Measurements from ENCODE around the gene MCMBP. TPM values are rescaled to one million over a fixed set of nuclear protein-coding genes. Genes with fewer than 3 reads are reported as not detected.

MCMBP gene
- total RNA-seq, 1 experiment from 2014 or later, result 148 TPM

- RAD21 ChIA-PET (ENCODE audit: low non-redundant PET in 1 of 2, low total read pairs in 2 of 2, uncharacterized antibody in 2 of 2, unreplicated experiment in 2 of 2), result no interaction called here
- no TSS peak for BruUV-seq (replicated peaks)
- no peak overlapping the region for H3K27ac ChIP-seq (ENCODE audit: low read depth, low read length)
- TF ChIP-seq EGR1 (IDR thresholded peaks at IDR 0.05; ENCODE audit: low read depth), result no peak
- no peak for TF ChIP-seq EZH2phosphoT487 (IDR thresholded peaks at IDR 0.05; ENCODE audit: borderline replicate concordance)
- no peak for TF ChIP-seq ZFX (IDR thresholded peaks at IDR 0.05)
- TF ChIP-seq EZH2 (IDR thresholded peaks at IDR 0.05), result no peak
- no peak for TF ChIP-seq MAX (IDR thresholded peaks at IDR 0.05)
- no peak for TF ChIP-seq POLR2A (IDR thresholded peaks at IDR 0.05; ENCODE audit: borderline replicate concordance, extremely low read depth, insufficient read depth, insufficient read length)
- TF ChIP-seq ELF1 (IDR thresholded peaks at IDR 0.05; ENCODE audit: borderline replicate concordance, low read depth), result no peak
- no peak for TF ChIP-seq REST (IDR thresholded peaks at IDR 0.05; ENCODE audit: low read depth)
- TF ChIP-seq FOSL1 (IDR thresholded peaks at IDR 0.05; ENCODE audit: low read depth), result no peak
- no peak for TF ChIP-seq JUND (IDR thresholded peaks at IDR 0.05)
- no peak; the same call in 1 of the 2 replicates for TF ChIP-seq SRF (IDR thresholded peaks at IDR 0.05; ENCODE audit: low read depth)
- no peak for TF ChIP-seq POLR2AphosphoS5 (IDR thresholded peaks at IDR 0.05; ENCODE audit: low read depth, low read length)
- no peak for TF ChIP-seq SP1 (IDR thresholded peaks at IDR 0.05; ENCODE audit: low read depth)
- TF ChIP-seq SIN3A (IDR thresholded peaks at IDR 0.05; ENCODE audit: low read depth), result no peak
- H3K4me3 ChIP-seq (replicated peaks in 1 of 2; ENCODE audit: low read depth in 1 of 2, low read length in 2 of 2), result no peak overlapping the region
- H3K9me2 ChIP-seq (ENCODE audit: insufficient read depth), result no peaks in the 10 kb centered on the region
- CTCF ChIA-PET, result no interaction called here
- H3K9me3 ChIP-seq (ENCODE audit: control insufficient read depth in 1 of 2, insufficient read depth in 1 of 2, low read depth in 1 of 2, low read length in 2 of 2), result no peaks in the 10 kb centered on the region
- intact Hi-C loops (cut with micrococcal nuclease), result no loop called here
- no peaks in the 10 kb centered on the region for H3K27me3 ChIP-seq (ENCODE audit: insufficient read depth, low read length)
- no peak for DNase-seq (ENCODE audit: low read depth, low spot score)
- H3K36me3 ChIP-seq (ENCODE audit: control insufficient read depth in 1 of 2, insufficient read depth in 2 of 2, low read length in 2 of 2), result no peaks in the 10 kb centered on the region
- no peak for ATAC-seq
- H3K4me1 ChIP-seq (ENCODE audit: control insufficient read depth in 1 of 2, insufficient read depth in 2 of 2, low read length in 2 of 2), result no peaks in the 10 kb centered on the region
- no peak overlapping the region for H3K9ac ChIP-seq (ENCODE audit: low read length)
- no peak overlapping the region for H3K4me2 ChIP-seq (ENCODE audit: low read length)
- POLR2A ChIA-PET, result no interaction called here
- no peaks in the 10 kb centered on the region for H4K20me1 ChIP-seq (ENCODE audit: insufficient read depth)
- H3K79me2 ChIP-seq (ENCODE audit: insufficient read depth, low read length), result no peaks in the 10 kb centered on the region
- H2AFZ ChIP-seq (ENCODE audit: low read depth, low read length, poor library complexity, severe bottlenecking), result no peak overlapping the region
Measured at GRCh38 chr10:119780879-119781480, 91.7 kb downstream of the MCMBP start.

Other genes starting within 250 kb of the MCMBP start
- 57.0 TPM for gene BAG3, start 221.5 kb downstream of the MCMBP start, total RNA-seq (2021; ENCODE audit: unreplicated experiment)
- gene INPP5F, start 146.8 kb downstream of the MCMBP start, total RNA-seq (2021; ENCODE audit: unreplicated experiment), result 21.6 TPM
- gene SEC23IP, start 19.9 kb upstream of the MCMBP start, total RNA-seq (2021; ENCODE audit: unreplicated experiment), result 122 TPM